HuH-7 (cell line): Measurements from ENCODE around the gene SLC24A3.
"Not testable (repeated sequence)": the region's sequence is repeated elsewhere in the genome, so short reads cannot be mapped to it uniquely, and the experiment has no call there.

Experiments
- DNase-seq: peaks from one replicate; pipeline ENCODE4 v3.0.0; 2011; ENCODE audit warnings: low spot score

Gene SLC24A3

DNA sequence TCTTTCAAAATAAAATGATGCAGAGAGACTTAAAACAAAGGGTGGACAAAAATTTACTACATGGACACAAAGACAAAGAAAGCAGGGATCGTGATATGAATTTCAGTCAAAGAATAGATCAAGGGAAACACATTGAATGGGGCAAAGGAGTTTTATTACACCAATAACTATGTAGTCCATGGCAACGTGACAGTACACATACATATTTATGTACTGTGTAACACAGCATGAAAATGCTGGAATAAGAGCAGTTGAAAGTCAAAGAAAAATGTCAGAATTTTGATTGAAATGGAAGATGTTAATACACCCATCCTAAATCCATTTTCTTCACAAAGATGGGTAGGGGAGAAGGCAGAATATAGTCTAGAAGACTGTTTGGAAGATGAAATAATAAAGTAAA is 536.2 kb downstream of the SLC24A3 start:
- DNase-seq, result no peak

DNA sequence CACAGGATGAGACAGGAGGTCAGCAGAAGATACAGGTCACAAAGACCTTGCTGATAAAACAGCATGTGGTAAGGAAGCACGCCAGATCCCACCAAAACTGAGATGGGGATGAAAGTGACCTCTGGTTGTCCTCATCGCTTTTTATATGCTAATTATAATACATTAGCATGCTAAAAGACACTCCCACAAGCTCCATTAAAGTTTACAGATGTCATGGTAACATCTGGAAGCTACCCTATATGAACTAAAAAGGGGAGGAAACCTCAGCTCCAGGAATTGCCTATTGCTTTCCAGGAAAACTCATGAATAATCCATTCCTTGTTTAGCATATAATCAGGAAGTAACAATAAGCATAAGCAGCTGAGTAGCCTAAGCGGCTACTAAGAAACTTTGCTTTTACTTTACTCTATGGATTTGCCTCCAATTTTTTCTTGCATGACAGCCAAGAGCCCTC is 537.2 kb downstream of the SLC24A3 start:
- no peak for DNase-seq

DNA sequence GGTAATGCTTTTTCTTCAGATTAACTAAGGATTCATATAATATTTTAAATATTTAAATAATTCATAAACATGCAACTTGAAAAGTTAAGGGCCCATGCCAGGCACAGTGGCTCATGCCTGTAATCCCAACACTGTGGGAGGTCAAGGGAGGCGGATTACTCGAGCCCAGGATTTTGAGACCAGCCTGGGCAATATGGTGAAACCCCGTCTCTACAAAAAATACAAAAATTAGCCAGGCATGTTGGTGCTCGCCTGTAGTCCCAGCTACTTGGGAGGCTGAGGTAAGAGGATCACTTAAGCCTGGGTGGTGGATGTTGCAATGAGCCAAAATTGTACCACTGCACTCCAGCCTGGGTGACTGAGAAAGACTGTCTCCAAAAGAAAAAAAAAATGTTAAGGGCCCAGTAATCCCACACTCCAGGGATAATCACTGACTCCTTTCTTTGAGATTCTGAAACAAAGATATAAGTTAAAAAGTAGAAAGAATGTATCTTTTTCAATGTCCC is 537.7 kb downstream of the SLC24A3 start:
- DNase-seq, result no peak

DNA sequence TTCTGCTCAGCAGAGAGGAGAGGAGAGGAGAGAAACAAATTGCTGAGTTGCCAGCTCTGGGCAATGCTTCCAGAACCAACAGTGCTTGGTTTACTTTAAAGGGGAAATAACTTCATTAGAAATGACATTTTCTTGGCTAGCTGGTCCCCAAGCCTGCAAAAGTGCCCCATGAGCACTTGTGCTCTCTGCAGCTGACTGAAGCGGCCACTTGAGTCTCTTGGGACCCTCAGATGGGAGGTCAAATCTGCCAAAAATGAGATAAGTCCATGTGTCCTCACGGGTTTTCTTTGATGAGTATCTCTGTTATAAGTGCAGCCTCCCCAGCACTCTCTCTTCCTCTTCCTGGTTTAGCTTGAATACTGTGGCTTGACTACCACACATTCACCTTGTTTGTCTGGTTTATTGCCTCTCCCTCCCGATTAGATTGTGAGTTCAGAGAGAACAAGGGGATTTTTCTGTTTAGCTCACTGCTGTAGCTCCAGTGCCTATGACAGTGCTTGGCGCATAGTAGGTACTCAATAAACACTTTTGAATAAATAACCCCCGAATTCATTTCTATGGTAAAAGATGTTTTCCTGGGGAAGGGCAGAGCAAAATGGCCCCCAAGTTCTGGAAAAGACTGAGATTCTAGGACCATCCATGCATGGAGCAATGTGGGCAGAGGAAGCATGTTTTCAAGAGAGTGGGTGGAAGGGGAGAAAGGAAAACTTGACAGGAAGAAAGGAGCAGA is 538.6 kb downstream of the SLC24A3 start:
- peak; percentile 58 for DNase-seq

DNA sequence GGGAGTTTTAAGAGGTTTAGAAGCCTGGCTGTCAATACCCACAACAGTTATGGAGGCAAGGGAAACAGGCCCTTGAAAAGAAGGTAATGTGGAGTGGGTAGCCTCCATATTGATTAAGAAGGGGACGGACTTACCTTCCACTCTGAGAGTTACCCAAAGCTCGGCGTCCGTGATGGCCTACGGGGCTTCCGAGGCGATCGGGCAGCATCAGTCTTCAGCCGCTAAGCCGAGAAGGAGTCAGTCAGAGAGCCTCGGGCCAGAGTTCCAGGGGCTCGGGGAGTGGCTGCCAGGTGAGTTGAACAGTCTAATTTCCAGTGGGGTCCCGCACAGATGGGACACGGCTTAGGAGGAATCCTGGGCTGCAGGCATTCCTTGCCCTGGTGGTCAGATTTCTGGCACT is 541.8 kb downstream of the SLC24A3 start:
- not testable (repeated sequence) for DNase-seq

DNA sequence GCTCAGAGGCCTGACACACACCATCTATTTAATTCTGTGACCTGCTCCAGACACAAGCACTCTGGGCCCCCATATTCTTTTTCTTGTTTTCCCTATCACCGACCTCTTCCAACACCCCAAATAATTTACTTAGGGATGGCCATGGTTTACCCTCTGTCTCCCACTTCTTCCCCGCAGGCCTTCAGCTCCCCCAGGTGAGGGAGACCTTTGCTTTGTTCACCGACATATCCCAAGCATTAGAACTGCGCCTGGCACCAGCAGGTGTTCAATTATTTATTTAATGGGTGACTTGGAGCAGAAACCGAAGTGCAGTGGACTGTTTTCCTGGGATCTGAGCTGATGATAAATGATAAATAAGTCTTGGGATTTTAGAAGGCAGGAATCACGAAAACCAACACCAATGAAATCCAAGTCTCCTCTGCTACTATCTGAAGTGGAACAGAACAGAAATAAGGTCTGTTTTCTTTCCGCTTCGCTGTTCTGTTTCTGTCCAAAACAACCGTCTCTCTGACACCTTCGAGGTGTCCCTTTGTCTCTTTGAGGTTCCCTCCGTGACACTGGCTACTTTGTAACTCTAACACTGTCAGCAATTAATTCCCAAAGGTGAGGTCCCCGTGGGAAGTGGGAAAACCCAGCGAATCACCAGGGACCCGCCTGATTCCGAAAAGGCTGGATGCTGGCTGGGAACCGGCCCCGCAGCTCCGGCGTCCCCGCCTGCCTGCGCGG is 544.5 kb downstream of the SLC24A3 start:
- no peak for DNase-seq

DNA sequence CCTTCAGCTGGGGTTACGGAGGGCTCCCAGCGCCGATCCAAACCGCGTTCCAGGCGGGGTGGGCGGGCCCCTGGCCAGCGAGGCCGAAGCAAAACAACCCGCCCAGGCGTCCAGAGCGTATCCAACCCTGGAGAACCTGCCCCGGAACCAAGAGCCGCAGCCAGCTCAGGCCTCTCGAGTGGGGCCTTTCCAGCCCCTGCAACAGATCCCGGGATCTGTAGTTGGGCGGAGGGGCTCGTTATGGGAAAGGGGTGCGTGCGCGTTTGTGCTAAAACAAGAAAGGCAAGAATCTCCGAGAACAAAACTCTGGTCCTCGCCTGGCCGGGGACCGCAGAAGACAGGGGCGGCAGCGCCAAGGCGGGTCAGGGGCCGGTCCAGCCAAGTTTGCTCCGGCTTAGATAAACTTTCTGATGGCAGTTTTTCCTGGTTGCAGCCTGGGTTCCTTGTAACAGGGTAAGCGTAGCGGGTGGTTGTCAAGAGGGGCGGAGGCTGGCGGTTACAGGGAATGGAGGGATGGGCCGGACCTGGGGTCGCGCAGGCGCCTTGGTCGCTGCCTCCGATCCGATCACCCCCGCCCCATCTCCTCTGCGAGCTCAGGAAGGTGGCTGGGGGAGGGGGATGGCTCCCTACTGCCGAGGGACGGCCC is 545.2 kb downstream of the SLC24A3 start:
- peak; percentile 99 for DNase-seq

DNA sequence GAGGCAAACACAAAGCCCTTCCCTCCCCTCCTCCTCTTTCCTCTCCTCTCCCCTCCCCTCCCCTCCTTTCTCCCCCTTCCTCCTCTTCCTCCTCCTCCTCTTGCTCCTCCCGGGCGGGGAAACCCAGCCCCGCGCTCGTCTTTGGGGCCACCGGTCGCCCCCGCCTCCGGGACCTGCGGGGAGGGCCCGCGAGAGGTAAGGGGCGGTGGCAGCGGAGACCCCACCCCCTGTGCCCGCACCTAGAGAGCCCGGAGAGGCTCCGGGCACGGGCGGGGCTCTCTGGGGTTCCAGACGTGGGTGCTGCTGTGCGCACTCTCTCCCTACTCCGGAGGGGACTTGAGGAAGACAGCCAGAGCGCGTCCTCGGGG is 545.7 kb downstream of the SLC24A3 start, which contains the start of gene RIN2:
TSS of gene RIN2 (plus strand) at position 126 of the 368 bp plus-strand sequence. CDS start 131,344 bp downstream, outside the sequence.
- DNase-seq, result peak; percentile 81

DNA sequence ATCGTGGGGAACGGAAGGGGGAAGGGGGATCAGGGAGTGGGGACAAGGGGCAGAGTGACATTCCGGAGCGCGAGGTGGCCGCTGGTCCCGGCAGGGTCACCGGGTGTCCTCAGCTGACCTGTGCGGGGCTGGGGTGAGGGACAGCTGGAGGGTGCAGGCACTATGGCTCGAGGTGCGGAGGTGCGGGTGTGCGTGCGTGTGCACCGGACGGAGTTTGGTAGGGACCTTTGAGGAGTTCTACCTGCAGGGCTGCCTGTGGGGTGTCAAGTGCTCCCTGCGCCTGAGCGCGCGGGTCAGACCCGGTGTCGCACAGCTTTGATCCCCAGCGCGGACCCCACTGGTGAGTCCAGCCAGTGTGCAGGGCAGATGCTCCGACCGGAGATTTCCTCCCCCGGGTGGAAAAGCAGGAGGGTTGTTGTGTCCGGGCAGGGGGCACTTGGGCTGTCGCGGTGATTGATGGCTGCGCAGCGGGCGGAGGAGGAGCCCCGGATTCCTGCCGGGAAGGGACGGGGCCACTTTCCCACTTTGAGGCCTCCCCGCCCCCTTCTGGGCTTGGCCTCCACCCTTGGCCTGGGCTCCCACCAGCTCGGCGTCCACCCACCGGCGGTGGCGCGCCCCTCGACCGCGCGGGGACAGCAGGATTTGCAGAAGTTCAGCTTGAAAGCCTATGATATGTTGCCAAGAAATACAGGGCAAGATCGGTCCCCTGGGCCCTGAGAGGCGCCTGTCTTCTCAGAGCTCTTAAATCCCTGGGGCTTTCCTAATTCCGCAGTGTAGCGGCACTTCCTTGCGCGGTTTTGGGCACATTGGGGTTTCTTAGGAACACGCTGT is 546.3 kb downstream of the SLC24A3 start:
- peak; percentile 89 for DNase-seq

DNA sequence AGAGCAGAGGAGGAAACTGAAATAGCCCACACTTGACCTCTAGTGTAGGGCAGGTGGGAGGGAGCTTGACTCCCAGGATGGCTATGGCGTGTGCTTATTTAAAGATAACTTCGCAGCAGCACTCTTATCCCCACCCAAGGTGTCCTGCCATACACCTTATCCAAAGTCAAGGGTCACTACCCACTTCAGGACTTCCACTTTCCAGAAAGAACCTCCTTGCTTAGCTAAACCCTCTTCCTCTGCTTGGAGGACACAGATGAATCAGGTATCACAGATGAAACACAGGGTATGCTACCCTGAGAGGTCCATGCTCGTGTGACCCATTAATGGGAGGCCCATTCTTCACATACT is 547.9 kb downstream of the SLC24A3 start:
- no peak for DNase-seq

DNA sequence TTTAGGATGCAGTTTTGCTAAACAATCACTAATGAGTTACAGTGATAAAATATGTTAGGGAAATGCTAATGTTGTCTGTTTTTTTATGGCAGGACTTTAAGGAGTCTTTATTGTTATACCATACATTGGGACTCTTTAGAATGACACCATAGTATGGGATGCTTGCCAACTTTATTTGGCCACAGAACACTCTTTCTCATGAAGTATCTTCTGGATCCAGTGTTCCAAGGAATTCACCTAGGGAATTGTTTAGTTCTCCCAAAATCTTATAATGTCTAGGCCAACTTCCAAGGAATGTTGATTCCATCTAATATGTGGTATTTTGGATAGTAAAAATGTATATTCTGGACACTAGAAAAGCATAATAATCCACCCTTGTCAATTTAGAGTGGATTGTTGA is 548.9 kb downstream of the SLC24A3 start:
- no peak for DNase-seq

DNA sequence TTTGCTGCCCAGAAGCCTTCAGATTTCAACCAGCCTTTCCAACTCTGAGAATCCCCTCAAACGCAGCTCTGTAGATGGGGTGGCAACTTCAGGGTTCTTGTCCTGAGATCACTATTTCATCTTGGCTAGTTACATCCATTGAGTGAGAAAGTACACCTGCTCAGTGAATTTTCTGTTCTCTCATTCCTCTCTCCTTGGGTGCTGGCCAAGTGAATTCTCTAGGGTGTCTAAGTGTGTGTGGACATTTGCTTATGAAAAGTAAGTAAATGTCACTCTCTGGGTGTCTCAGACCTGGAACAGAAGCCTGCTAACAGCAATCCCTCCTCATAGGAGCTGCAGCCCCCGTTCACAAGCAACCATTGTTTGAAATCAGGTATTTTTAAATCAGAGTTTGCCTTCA is 549.4 kb downstream of the SLC24A3 start:
- no peak for DNase-seq

DNA sequence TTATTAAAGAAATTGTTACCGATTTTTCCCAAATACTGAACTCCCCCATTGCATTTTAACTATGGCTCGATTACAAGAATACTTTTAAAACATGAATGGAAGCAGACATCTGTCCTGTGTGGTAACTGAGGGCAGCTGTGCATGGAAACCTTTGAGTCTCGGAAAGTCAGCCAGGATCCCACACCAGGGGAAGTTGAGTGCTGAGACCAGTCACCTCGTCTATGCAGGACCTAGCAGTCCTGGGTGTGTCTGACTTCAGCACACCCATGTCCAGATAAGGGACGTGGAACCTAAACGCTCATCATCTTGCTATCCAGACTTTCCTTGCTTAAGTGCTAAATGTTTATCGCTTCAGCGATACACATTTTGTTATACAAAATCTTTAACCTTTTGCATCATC is 551.8 kb downstream of the SLC24A3 start:
- no peak for DNase-seq

DNA sequence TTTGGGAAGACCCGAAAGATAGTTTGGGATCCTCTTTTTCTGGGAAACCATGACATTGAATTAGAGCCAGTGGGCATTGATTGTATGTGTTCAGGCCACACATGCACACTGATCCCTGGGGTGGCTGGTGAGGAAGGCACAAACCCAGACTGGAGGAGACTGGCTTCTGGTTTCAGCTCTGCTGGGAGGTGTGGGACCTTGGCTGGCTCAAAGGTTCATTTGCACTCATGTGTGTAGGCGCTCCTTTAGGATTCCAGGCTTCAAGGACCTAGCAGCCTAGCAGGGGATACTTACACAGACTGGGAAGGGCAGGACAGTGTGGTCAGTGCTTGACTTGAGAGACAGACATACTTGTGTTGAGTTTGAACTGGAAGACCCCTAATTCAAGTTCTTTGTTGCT is 552.8 kb downstream of the SLC24A3 start:
- no peak for DNase-seq

DNA sequence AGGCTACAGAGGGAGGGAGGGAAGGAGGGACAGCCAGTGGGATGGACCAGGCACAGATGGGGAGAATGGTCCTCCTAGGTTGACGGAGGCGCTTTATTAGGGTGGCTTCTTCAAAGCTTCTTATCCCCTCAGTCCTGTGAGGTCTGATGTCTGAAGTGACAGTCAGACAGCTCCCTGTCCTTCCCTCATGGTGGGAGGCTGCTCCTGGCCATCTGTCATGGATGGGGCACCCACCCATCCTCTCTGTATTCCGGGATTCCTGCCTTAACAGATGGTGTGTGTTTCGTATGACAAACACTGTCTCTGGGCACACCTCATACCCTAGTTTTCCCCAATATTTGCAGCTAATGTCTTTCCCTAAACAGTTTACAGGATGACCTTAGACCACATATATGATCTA is 553.5 kb downstream of the SLC24A3 start:
- DNase-seq, result no peak

DNA sequence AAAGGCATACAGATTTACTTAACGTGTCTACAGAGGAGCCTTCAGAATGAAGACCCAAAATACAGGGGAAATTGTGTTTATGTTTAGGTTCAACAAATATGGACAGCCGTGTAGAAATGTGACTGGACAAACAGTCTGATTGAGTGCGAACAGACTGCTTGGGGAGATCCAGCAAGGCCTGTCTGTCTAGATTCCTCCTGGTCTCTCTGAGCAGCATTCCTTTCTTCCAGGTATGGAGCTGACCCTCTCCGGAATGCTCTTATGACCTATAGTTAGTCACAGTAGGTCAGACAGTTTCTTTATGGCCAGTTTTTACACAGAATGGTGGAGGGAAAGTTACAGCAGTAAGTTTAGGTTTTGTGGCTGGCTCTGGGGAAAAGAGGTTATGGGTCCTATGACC is 554.6 kb downstream of the SLC24A3 start:
- no peak for DNase-seq

DNA sequence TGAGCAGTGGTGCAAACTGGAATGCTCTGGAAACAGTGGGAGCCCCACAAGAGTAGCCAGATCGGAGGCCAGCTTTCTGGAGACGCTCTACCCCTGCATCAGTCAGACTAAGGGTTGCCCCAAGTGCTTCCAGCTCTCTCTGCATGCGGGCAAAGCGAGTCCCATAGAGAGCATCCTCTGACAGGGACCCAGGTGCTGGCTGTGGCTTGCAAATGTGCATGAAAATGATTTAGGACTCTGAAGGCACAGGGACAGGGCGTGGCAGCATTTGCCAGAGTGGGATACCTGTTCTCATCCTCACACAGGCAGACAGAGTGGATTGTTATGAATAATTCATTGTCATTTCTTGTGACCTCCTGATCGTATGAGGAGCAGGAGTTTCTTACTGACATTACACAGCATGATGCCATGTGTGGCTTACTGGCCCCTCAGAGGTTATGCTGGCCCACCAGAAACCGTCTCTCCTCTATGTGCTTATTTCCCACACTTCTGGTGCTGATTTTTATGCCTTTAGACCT is 555.9 kb downstream of the SLC24A3 start:
- no peak for DNase-seq

DNA sequence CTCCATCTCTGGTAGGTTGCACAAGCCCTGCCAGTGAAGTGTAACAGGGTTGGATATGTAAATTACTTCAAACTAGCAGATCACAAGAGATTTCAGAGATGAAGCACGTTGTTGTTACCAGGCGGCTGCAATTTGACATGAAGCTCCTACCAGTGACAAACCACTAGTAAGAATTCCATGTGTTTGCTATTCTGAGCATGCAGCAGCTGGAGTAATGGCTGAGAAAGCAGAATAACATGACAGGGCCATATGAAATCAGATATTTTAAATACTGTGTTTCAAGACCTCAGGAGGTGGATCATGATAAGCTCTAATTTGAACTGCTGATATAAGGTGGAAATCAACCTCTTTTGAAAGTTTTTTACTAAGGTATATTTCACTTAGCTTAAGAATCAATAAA is 557.1 kb downstream of the SLC24A3 start:
- DNase-seq, result no peak

DNA sequence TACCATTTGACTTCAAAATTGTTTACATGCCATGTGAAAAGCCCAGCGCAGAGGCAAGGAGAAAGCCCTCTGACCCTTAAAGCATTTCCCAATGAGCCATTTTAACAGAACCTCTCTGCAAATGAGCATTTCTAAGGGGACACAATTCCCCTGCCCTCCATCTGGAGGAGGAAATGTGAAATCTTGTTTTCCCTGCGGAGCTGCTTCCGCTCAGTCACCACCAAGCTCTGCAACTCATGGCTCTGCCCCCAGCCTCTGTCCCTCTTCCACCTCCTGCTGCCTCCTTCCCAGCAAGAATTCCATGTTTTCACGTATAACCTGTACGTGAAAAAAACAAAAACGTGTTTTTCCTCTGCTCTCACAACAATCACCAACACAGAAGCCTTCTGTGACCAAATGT is 557.9 kb downstream of the SLC24A3 start:
- DNase-seq, result no peak

DNA sequence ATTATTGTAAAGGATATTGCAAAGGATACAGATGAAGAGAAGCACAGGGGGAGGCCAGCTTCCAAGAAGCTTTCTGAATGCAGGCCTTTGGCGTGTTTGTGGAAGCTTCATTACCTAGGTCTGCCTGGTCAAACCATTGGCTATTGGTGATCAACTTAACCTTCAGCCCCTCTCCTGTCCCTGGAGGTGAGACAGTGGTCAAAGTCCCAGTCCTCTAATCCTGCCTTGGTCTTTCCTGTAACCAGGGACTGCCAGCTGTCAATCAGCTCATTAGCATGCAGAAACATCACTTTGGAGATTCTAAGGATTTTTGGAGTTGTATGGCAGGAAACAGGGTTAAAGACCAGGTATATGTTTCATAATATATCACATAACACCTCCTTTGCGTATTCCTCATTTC is 558.6 kb downstream of the SLC24A3 start:
- no peak for DNase-seq
